TTC549 (cell line): ENCODE measurements around the gene CORT.
A peak's percentile ranks its signal among the peaks of the same experiment; 100 is the strongest.
"Not testable (repeated sequence)": the region's sequence is repeated elsewhere in the genome, so short reads cannot be mapped to it uniquely, and the experiment has no call there.

ENCODE experiments used
- FAIRE-seq: peaks from 2 replicates; lab custom pipeline; 2012; peaks lifted over from hg19 to GRCh38; lab: Jason Lieb, UNC

The CORT gene

GRCh38 chr1:10438677-10439163 is 11.1 kb upstream of the CORT start:
- FAIRE-seq, result no peak

- no peak for FAIRE-seq
These were observed 9.5 kb upstream of the CORT start for GRCh38 chr1:10440305-10440704.

GRCh38 chr1:10440794-10441193 is 9.0 kb upstream of the CORT start:
- FAIRE-seq, result no peak

GRCh38 chr1:10444248-10444647 is 5.6 kb upstream of the CORT start:
- no peak for FAIRE-seq

- no peak for FAIRE-seq
These were observed 4.9 kb upstream of the CORT start for GRCh38 chr1:10444795-10445397.

- FAIRE-seq, result no peak
These were observed 2.9 kb upstream of the CORT start for GRCh38 chr1:10446790-10447422.

- FAIRE-seq, result no peak
These were observed 454 bp downstream of the CORT start for GRCh38 chr1:10450156-10450814.

GRCh38 chr1:10450836-10451235 is 1.0 kb downstream of the CORT start:
- no peak for FAIRE-seq

- no peak for FAIRE-seq
These were observed 1.5 kb downstream of the CORT start for GRCh38 chr1:10451287-10451686.

GRCh38 chr1:10456048-10456447 is 6.2 kb downstream of the CORT start:
- no peak for FAIRE-seq

GRCh38 chr1:10456661-10457060 is 6.8 kb downstream of the CORT start:
- FAIRE-seq, result no peak

GRCh38 chr1:10457462-10457861 is 7.6 kb downstream of the CORT start:
- not testable (repeated sequence) for FAIRE-seq

GRCh38 chr1:10457875-10458274 is 8.0 kb downstream of the CORT start:
- FAIRE-seq, result no peak

GRCh38 chr1:10459184-10459583 is 9.4 kb downstream of the CORT start:
- no peak for FAIRE-seq

GRCh38 chr1:10467078-10467477 is 17.2 kb downstream of the CORT start:
- FAIRE-seq, result no peak

GRCh38 chr1:10470043-10470442 is 20.2 kb downstream of the CORT start:
- no peak for FAIRE-seq

- no peak for FAIRE-seq
These were observed 21.8 kb downstream of the CORT start for GRCh38 chr1:10471411-10472219.

GRCh38 chr1:10472220-10473144 is 22.7 kb downstream of the CORT start, which contains the start of gene DFFA:
DFFA (minus strand) TSS chr1:10472529; CDS start chr1:10472458, 71 bp downstream.
- peak; percentile 92 for FAIRE-seq

GRCh38 chr1:10473145-10473765 is 23.4 kb downstream of the CORT start:
- FAIRE-seq, result no peak

GRCh38 chr1:10474309-10474612 is 24.4 kb downstream of the CORT start:
- FAIRE-seq, result not testable (repeated sequence)
